Choroid plexus epithelial cell (primary cell): ENCODE results near the gene VAX1.
"Not testable (repeated sequence)": the region's sequence is repeated elsewhere in the genome, so short reads cannot be mapped to it uniquely, and the experiment has no call there.

Source experiments
- DNase-seq: peaks from one replicate; pipeline ENCODE4 v3.0.0-alpha.2; 2010; ENCODE audit warnings: low read depth
- H3K4me3 ChIP-seq: 2 replicates; pipeline ENCODE4 v1.5.1; 2011; ENCODE audit warnings: low read depth, mild to moderate bottlenecking, control low read depth, low read length, moderate library complexity
- TF ChIP-seq, protein P1 (sequence below): conservative IDR thresholded peaks from 2 replicates; pipeline ENCODE4 v1.5.1; 2011; ENCODE audit warnings: low read depth, mild to moderate bottlenecking, control low read depth, inconsistent platforms, low read length, moderate library complexity

VAX1 gene

DNA sequence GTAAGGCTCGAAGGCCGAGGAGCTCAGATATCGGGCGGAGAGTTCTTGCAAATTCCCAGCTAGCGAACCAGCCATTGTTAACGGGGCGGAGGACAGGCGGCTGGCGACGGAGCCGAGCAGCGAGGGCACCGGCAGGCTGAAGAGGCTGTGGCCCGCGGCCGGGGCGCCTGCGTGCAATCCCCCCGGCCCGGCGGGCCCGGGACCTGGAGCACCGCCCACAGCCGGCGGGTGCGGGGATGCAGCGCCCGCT is 4.1 kb downstream of the VAX1 start:
- H3K4me3 ChIP-seq: no peak overlapping the region
- no peak for DNase-seq
- TF ChIP-seq, protein P1, sequence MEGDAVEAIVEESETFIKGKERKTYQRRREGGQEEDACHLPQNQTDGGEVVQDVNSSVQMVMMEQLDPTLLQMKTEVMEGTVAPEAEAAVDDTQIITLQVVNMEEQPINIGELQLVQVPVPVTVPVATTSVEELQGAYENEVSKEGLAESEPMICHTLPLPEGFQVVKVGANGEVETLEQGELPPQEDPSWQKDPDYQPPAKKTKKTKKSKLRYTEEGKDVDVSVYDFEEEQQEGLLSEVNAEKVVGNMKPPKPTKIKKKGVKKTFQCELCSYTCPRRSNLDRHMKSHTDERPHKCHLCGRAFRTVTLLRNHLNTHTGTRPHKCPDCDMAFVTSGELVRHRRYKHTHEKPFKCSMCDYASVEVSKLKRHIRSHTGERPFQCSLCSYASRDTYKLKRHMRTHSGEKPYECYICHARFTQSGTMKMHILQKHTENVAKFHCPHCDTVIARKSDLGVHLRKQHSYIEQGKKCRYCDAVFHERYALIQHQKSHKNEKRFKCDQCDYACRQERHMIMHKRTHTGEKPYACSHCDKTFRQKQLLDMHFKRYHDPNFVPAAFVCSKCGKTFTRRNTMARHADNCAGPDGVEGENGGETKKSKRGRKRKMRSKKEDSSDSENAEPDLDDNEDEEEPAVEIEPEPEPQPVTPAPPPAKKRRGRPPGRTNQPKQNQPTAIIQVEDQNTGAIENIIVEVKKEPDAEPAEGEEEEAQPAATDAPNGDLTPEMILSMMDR: no peak

DNA sequence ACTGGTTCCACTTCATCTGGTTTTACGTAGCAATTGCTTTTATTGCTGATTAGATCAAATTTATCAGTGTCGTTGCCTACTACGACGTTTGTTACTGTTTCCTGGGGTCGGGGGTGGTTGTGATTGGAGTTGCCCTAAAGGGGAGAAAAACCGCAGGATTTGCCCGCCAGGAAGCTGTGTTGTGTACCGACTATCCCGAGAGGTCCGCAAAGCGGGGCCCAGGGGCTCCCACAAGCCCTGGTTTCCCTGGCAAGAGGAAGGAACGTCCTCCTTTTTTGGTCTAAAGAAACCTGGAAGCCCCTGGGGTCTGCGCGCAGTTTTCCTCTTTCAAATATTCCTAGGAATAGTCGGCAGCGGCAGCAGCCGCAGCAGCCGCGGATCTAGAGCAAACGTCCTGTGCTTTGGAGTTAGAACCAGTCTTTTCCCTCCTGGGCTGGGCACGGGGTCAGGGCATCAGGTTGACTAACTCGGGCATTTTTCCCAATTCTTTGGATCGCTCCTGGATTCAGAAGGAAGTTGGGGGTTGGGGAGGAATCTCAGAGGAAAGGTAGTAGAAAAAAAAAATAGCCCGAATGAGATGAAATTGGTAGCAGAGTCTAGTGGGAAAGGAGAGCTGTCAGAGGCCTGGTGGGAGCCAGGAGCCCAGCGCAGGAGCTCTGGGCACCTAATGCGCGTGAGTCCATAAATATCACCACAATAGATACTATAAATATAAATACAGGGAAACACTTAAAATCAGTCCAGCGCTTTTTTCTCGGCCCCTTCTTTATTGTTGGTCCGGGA is 4.6 kb downstream of the VAX1 start:
- no peak for DNase-seq
- TF ChIP-seq, protein P1: no peak
- H3K4me3 ChIP-seq: no peak overlapping the region

DNA sequence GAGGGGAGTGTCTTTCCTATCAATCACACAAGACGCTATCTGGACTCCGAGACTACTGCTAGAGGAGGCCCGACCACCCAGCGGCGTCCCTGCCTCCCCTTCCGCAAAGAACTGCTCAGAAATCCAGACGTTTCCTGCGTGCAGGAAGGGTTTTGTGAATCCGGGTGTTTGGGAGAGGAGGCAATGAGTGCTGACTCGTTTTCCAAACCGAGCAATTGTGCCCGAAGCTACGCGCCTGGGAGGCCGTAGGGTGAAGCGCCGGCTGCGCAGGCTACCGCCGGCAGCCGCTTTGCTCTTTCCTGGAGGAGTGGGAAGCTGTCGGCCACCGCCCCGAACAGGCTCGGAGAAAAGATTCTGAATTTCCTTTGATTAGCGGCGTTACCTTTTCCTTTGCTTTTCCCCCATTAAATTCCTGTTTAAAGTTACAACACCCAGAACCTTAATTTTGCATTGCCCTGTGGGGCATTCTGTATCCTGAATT is 5.3 kb downstream of the VAX1 start:
- DNase-seq: no peak
- H3K4me3 ChIP-seq: no peak overlapping the region
- TF ChIP-seq, protein P1: no peak

DNA sequence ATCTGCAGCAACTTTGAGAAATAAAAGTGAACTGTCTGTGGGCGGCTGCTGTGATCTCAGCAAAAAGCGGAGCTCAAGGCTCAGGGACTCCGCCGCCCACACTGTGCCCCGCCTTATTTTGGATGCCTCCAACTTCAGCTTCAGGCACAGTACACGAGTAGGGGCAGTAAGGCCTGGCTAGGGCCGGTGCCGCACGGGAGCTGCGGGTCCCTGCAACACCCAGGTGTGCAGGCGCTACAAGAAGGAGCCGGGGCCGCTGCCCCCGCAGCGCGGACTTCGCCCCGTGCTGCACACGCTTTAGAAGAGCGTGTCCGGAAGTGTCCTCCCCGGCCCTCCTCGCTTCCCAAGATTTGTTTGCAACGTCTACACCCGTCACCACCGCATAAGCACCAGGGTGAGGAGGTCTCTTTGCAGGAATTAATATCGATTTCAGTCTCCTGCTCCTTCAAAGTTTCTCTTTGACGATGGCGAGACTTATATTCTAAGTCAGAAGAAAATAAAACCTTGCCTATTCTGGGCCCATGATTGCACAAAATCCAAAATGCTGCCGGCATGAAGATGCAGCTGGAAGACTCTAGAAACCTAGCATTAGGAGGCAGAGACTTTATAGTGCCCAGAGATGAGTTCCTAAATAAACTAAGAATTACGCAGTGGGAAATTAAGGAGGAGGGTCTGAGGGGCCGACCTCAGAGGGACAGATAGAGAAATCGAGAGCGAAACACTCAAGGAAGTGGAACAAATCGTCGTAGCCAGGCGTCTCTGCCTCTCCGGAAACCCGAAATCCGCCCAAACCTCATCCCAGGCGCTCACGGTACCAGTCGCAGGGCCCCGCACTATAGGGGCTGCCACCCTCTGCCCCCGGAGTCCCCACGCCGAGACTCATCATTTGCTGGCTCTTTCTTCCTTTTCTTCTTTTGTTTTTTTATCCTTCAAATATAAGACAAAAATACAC is 6.4 kb downstream of the VAX1 start:
- no peak overlapping the region for H3K4me3 ChIP-seq
- TF ChIP-seq, protein P1: no peak
- DNase-seq: no peak

DNA sequence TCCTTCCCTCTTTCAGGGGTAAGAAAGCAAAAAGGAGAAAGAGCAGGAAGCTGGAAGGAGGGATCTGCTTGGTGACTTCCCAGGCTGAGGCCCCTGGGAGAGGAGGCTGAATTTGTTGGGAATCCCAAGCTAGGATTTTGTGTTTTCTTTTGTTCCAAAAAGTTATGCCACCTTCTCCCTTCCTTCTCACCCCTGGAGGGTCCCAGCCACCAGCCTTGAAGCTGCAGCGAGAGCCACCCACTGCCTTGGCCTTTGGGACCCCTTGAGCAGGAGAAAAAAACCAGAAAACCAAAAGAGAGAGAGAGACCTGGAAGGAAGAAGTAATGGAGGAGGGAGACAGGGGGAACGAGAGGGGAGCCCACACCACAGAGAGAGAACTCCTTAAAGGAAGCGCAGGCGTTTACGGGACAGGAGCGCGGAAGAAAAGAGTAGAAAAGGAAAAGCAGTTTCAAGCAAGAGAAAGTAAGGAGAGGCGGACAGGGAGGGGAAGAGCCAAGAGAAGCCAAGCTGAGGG is 7.2 kb downstream of the VAX1 start:
- H3K4me3 ChIP-seq: no peak overlapping the region
- TF ChIP-seq, protein P1: no peak
- no peak for DNase-seq

DNA sequence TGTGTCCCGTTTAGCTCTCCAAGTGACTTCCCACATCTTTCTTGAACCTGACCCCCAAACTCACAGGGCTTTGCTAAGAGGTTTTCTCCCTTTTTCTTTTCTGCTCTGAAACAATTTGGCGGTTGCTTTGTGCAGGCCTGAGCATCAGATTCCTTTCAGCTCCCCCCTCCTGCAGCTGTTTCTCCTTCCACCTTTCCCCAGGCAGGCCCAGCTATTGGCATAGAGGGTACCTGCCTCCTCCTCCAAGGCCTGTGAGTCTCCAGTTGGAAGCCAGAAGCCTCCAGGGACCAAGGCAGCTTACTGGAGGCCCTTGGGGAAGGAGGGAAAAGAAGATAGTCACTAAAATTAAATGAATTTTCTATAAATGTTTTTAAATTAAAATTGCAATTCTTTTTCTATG is 7.7 kb downstream of the VAX1 start:
- TF ChIP-seq, protein P1: no peak
- no peak for DNase-seq
- no peak overlapping the region for H3K4me3 ChIP-seq

DNA sequence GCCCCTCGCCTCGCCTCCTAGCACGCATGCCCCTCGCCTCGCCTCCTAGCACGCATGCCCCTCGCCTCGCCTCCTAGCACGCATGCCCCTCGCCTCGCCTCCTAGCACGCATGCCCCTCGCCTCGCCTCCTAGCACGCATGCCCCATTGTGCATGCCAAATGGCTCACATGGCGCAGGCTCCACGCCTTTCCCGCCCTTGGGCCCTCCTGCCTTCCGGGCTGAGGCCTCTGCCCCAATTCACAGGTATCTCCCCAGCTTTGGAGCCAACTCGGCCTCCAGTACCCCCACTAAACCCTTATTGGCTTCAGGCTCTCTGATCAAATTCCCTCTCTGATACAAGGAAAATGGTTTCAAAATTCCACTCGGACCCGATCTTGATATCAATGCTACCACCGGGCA is 11.4 kb downstream of the VAX1 start:
- DNase-seq, H3K4me3 ChIP-seq: not testable (repeated sequence)
